Esophagus muscularis mucosa (tissue), 4 donors: Measurements from ENCODE around the gene SMIM21. TPM values are rescaled to one million over a fixed set of nuclear protein-coding genes. Genes with fewer than 3 reads are reported as not detected.

Experiments used
- DNase-seq: peaks from one replicate; pipeline ENCODE4 v3.0.0-alpha.2; 2017; ENCODE audit errors: extremely low spot score
- H3K27ac ChIP-seq, 4 donors: fragments of 200-600 bp; sonication (generic); replicated peaks in 1 of 4; 1 replicate in 3 of 4; 2 replicates in 1 of 4; pipeline ENCODE4 v1.5.1; 2016 to 2019; ENCODE audit warnings: mild to moderate bottlenecking in 1 of 4
- H3K27me3 ChIP-seq, 4 donors: fragments of 200-600 bp; sonication (generic); one replicate each; pipeline versions ENCODE4 v1.5.1 to v1.6.0; 2016 to 2019
- H3K36me3 ChIP-seq, 4 donors: fragments of 200-600 bp; sonication (generic); one replicate each; pipeline ENCODE4 v1.5.1; 2016 to 2019
- H3K4me1 ChIP-seq, 4 donors: fragments of 200-600 bp; sonication (generic); one replicate each; pipeline ENCODE4 v1.5.1; 2016 to 2019
- H3K4me3 ChIP-seq, 4 donors: fragments of 200-600 bp; sonication (generic); 1 replicate in 2 of 4; 2 replicates in 2 of 4; pipeline ENCODE4 v1.5.1; 2016 to 2019; ENCODE audit warnings: mild to moderate bottlenecking in 4 of 4, moderate library complexity in 1 of 4
- H3K9me3 ChIP-seq, 4 donors: fragments of 200-600 bp; sonication (generic); 1 replicate in 3 of 4; 2 replicates in 1 of 4; pipeline ENCODE4 v1.5.1; 2016 to 2019
- EP300 ChIP-seq: sonication (generic); formaldehyde crosslinking; IDR thresholded peaks from one replicate; pipeline ENCODE4 v1.6.1; 2017; ENCODE audit warnings: antibody characterized with exemption
- POLR2A ChIP-seq: fragments of 450-650 bp; IDR thresholded peaks from one replicate; pipeline ENCODE4 v1.6.1; 2017; ENCODE audit warnings: antibody characterized with exemption, moderate library complexity, mild to moderate bottlenecking, low read depth
- POLR2AphosphoS5 ChIP-seq, 2 donors: sonication (generic); formaldehyde crosslinking; IDR thresholded peaks; one replicate each; pipeline ENCODE4 v1.6.1; 2017; ENCODE audit warnings: antibody characterized with exemption in 2 of 2
- WGBS: methylation state at CpG from one replicate; pipeline ENCODE4 v1.1.5; 2018; 5-methylcytosine and 5-hydroxymethylcytosine counted together
- intact Hi-C: fragments of 100-400 bp; cut with DNase I; formaldehyde crosslinking; loops from one replicate; pipeline ENCODE4 v1.15.1; 2023
- total RNA-seq, 4 donors: library from RNA; depleted of rRNA; stranded (reverse); fragments of >200 nt; gene quantifications; one replicate each; pipeline versions ENCODE4 v1.1.0 to v1.2.1, GENCODE V29; 2016
- TF ChIP-seq, protein P1 (sequence below), 3 experiments: fragments of 200-600 bp in 2 of 3; fragments of 450-650 bp in 1 of 3; sonication (generic) in 2 of 3; IDR thresholded peaks; one replicate each; pipeline ENCODE4 v1.5.1; 2017 to 2019; ENCODE audit warnings: antibody characterized with exemption in 3 of 3, mild to moderate bottlenecking in 2 of 3, moderate library complexity in 1 of 3

SMIM21 gene
- total RNA-seq, 4 donors from 2014 or later, result not detected

DNA sequence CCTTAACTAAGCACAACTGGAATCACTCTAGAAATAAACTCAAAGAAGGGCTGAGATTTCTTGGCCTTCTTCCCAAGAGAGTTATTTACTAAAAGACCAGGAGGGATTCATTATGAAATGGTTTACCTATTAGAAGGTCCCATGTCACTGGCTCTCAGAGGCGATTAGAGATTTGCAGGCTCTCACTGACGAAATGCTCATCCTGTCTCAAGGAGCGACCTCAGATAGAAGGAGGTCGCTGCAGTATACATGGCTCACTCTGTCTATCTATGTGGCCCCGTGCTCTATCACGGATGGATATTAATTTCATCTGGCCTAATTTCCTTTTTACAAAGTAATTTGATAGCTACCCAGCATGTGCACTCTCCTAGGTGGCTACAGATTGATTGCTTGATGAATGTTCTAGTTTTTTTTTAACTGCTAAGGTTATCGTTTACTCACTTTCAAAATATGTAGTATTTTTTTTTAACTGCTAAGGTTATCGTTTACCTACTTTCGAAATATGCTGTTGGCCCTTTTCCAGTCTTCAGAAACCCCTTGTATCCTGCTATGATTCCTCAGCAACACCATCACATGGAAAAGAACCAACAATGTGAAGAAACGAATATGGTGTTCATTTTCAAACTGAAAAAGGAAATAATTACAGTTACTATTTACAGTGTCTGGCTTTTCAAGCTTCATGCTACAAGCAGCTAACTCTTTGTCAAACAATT, 9.1 kb downstream of the SMIM21 start:
- Histone ChIP-seq H3K9me3 (peaks cover 0 to 8% (median 5%) of the 10 kb centered on the region in 4 donors), H3K4me3 (no peak overlapping the region), H3K36me3 (no peaks in the 10 kb centered on the region), H3K27ac (no peak overlapping the region), H3K4me1 (no peaks in the 10 kb centered on the region), H3K27me3 (no peaks in the 10 kb centered on the region)
- WGBS, result 70% methylated on average over 10 of the region's 10 CpGs
- no peak for TF ChIP-seq POLR2AphosphoS5 (IDR thresholded peaks at IDR 0.05)
- TF ChIP-seq POLR2A, result no peak
- no peak for TF ChIP-seq EP300
- TF ChIP-seq, protein P1, sequence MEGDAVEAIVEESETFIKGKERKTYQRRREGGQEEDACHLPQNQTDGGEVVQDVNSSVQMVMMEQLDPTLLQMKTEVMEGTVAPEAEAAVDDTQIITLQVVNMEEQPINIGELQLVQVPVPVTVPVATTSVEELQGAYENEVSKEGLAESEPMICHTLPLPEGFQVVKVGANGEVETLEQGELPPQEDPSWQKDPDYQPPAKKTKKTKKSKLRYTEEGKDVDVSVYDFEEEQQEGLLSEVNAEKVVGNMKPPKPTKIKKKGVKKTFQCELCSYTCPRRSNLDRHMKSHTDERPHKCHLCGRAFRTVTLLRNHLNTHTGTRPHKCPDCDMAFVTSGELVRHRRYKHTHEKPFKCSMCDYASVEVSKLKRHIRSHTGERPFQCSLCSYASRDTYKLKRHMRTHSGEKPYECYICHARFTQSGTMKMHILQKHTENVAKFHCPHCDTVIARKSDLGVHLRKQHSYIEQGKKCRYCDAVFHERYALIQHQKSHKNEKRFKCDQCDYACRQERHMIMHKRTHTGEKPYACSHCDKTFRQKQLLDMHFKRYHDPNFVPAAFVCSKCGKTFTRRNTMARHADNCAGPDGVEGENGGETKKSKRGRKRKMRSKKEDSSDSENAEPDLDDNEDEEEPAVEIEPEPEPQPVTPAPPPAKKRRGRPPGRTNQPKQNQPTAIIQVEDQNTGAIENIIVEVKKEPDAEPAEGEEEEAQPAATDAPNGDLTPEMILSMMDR (IDR thresholded peaks at IDR 0.05), result no peak
- intact Hi-C loops, result no loop called here
- no peak for DNase-seq

DNA sequence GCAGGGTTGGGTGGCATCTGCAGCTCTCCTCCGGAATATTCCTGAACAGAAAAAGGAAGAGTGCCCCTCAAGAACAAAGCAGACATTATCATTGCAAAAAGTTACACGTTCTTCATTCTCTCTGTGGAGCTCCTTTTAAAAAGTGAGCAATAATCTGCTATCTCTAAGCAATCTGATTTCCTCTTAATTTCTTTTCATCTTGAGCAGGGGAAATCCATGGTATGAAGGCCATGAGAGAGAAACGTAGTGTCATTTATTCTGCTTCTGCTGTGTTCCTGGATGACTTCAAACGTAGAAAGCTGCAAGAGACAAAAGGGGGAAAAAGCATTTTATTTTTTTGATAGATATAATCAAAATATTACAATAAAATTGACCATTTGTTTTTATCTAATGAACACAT, 16.9 kb downstream of the SMIM21 start:
- H3K36me3 ChIP-seq, result no peaks in the 10 kb centered on the region
- WGBS, result 80% methylated on average over 4 of the region's 4 CpGs
- no peak for DNase-seq
- TF ChIP-seq POLR2A (no peak), EP300 (no peak)
- TF ChIP-seq, protein P1 (IDR thresholded peaks at IDR 0.05), result no peak
- H3K27ac ChIP-seq, result no peak overlapping the region
- no peaks in the 10 kb centered on the region for H3K4me1 ChIP-seq
- intact Hi-C loops, result no loop called here
- no peaks in the 10 kb centered on the region for H3K27me3 ChIP-seq
- H3K4me3 ChIP-seq, result no peak overlapping the region
- H3K9me3 ChIP-seq, result no peaks in the 10 kb centered on the region

DNA sequence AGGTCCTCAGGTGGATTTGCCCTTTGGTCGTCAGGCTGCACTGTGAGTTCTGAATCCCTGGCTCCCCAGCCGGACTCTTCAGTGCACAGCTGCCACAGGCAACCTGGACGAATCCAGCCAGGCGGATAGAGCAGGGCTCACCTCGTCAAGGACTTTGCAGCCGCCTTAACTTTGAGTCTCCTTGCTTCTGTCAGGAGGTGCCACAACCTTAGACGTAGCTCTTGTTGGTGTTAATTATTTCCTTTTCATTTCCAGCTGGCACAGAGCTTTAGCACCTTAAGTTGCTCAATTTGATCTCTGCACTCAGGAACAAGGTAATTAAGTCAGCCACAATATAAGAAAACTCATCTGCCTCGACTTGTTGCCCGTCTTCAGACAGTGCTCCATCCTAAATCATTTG, 17.7 kb downstream of the SMIM21 start:
- DNase-seq, result no peak
- Histone ChIP-seq H3K4me3 (no peak overlapping the region), H3K27me3 (no peaks in the 10 kb centered on the region), H3K27ac (no peak overlapping the region), H3K4me1 (no peaks in the 10 kb centered on the region), H3K36me3 (no peaks in the 10 kb centered on the region), H3K9me3 (no peaks in the 10 kb centered on the region)
- WGBS, result 94% methylated on average over 9 of the region's 9 CpGs
- TF ChIP-seq, protein P1 (IDR thresholded peaks at IDR 0.05), result no peak
- no peak for TF ChIP-seq EP300
- intact Hi-C loops, result no loop called here

DNA sequence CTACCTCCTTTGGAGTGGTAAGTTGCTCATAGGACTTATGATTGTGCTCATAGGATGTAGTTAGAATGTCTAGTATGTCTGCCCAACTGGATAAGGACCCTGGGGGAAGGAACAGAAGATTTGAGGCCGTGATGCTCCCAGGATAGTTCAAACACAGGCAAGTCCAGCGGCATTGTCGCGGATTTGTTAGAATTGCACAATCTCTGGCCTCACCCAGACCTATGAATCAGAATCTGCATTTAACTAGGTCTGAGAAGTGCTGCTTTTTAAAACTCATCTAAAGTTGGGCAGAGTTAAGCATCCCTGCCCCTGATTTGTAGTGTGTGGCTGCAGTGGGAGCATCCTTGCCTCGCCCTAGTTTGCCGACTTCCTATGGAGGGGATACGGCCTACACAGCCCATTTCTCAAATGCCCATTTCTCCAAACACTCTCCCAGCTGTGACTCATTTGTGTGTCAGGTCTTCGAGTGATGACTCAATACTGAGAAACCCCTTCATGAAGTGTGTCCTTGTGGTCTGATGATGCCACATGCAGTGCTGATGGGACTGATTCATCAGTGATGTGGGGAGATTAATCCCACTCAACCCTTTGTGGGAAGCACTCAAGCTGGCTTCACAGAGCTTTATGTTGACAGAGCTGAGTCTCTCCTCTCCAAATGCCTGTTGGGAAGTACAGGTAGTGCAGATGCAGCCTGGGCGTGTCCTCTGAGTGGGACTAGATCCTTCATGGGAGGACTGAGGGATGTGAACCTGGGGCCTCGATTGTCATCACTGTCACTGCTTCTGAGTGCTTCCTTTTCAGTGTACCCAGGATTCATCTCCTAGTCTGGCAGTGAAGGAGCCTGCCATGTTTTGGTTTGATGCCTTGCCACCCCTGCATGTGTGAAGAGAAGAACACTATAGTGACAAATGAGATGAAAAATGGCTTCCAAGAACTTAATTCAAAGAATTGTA, 18.7 kb downstream of the SMIM21 start:
- no peaks in the 10 kb centered on the region for H3K9me3 ChIP-seq

More for the DNA sequence above, 18.7 kb downstream of the SMIM21 start:
- WGBS, result 82% methylated on average over 10 of the region's 10 CpGs
- Histone ChIP-seq H3K27me3 (no peaks in the 10 kb centered on the region), H3K4me3 (no peak overlapping the region), H3K4me1 (no peaks in the 10 kb centered on the region), H3K36me3 (no peaks in the 10 kb centered on the region), H3K27ac (no peak overlapping the region)
- intact Hi-C loops, result no loop called here
- no peak for TF ChIP-seq POLR2A
- no peak for TF ChIP-seq EP300
- TF ChIP-seq POLR2AphosphoS5 (IDR thresholded peaks at IDR 0.05), result no peak
- TF ChIP-seq, protein P1 (IDR thresholded peaks at IDR 0.05), result no peak
- no peak for DNase-seq
